C4-2B (cell line): ENCODE data around the gene PPP1R14C.

Experiments used
- H3K27ac ChIP-seq: fragments of 450-650 bp; 2 replicates; pipeline ENCODE4 v1.5.1; 2017
- CTCF ChIP-seq: fragments of 450-650 bp; conservative IDR thresholded peaks from 2 replicates; pipeline ENCODE4 v1.5.1; 2017; ENCODE audit warnings: mild to moderate bottlenecking
- ZFX ChIP-seq: fragments of 450-650 bp; IDR thresholded peaks from 2 replicates; pipeline ENCODE4 v1.6.1; 2017

Gene PPP1R14C

GRCh38 chr6:150196942-150197745, 54.3 kb downstream of the PPP1R14C start:
- TF ChIP-seq CTCF (no peak), ZFX (no peak)

GRCh38 chr6:150198532-150198931, 55.7 kb downstream of the PPP1R14C start:
- TF ChIP-seq CTCF, result no peak
- TF ChIP-seq ZFX, result no peak
- no peak overlapping the region for H3K27ac ChIP-seq

More at GRCh38 chr6:150196942-150197745, 54.3 kb downstream of the PPP1R14C start:
- H3K27ac ChIP-seq, result no peak overlapping the region

- H3K27ac ChIP-seq, result no peak overlapping the region
- no peak for TF ChIP-seq CTCF
- no peak for TF ChIP-seq ZFX
Measured at GRCh38 chr6:150199241-150199640, 56.4 kb downstream of the PPP1R14C start.

GRCh38 chr6:150200428-150201100, 57.7 kb downstream of the PPP1R14C start:
- TF ChIP-seq ZFX (no peak), CTCF (no peak)
- H3K27ac ChIP-seq, result no peak overlapping the region

GRCh38 chr6:150201285-150201684, 58.4 kb downstream of the PPP1R14C start:
- TF ChIP-seq ZFX (no peak), CTCF (no peak)
- H3K27ac ChIP-seq, result no peak overlapping the region

- TF ChIP-seq ZFX (no peak), CTCF (no peak)
- no peak overlapping the region for H3K27ac ChIP-seq
Measured at GRCh38 chr6:150201772-150202329, 59.0 kb downstream of the PPP1R14C start.

- H3K27ac ChIP-seq, result no peak overlapping the region
- TF ChIP-seq CTCF (no peak), ZFX (no peak)
Measured at GRCh38 chr6:150202404-150202803, 59.6 kb downstream of the PPP1R14C start.
